HepG2 (cell line): ENCODE results near the gene IGF2. TPM values are rescaled to one million over a fixed set of nuclear protein-coding genes. Genes with fewer than 3 reads are reported as not detected.

ENCODE experiments used
- ARID4A ChIP-seq: sonication (generic); formaldehyde crosslinking; IDR thresholded peaks from 2 replicates; pipeline ENCODE4 v1.5.0; 2020; ENCODE audit warnings: mild to moderate bottlenecking, missing genetic modification reagents, borderline replicate concordance
- MIER2 ChIP-seq: IDR thresholded peaks from 2 replicates; pipeline ENCODE4 v1.6.1; 2016; ENCODE audit warnings: missing biosample characterization, missing genetic modification reagents
- PAXIP1 ChIP-seq: sonication (generic); formaldehyde crosslinking; conservative IDR thresholded peaks from 2 replicates; pipeline ENCODE4 v1.4.0; 2020; ENCODE audit warnings: mild to moderate bottlenecking, missing genetic modification reagents, moderate library complexity
- PCBP2 ChIP-seq: fragments of 200-400 bp; formaldehyde crosslinking; optimal IDR thresholded peaks from 2 replicates; pipeline ENCODE3; 2018; ENCODE audit warnings: low read length, low read depth; ENCODE audit not compliant: poor library complexity, severe bottlenecking
- REST ChIP-seq, 2 experiments: IDR thresholded peaks; 2 replicates each; pipeline ENCODE4 v1.6.1; 2011 to 2012; ENCODE audit warnings: low read length in 2 of 2, borderline replicate concordance in 1 of 2, low read depth in 1 of 2, mild to moderate bottlenecking in 1 of 2, moderate library complexity in 1 of 2
- SIN3A ChIP-seq: IDR thresholded peaks from 2 replicates; pipeline ENCODE4 v1.6.1; 2011; ENCODE audit warnings: low read depth, mild to moderate bottlenecking, control low read depth, low read length, borderline replicate concordance
- SNAPC5 ChIP-seq: sonication (generic); formaldehyde crosslinking; IDR thresholded peaks from 2 replicates; pipeline ENCODE4 v1.8.1; 2023; ENCODE audit warnings: mild to moderate bottlenecking, missing genetic modification reagents, borderline replicate concordance
- TBX2 ChIP-seq: sonication (generic); formaldehyde crosslinking; IDR thresholded peaks from 2 replicates; pipeline ENCODE4 v1.5.0; 2020; ENCODE audit warnings: missing genetic modification reagents, mild to moderate bottlenecking, borderline replicate concordance
- ZNF253 ChIP-seq: sonication (generic); formaldehyde crosslinking; IDR thresholded peaks from 2 replicates; pipeline ENCODE4 v1.8.0; 2022; ENCODE audit warnings: mild to moderate bottlenecking, missing genetic modification reagents, borderline replicate concordance
- ZNF292 ChIP-seq: sonication (generic); formaldehyde crosslinking; IDR thresholded peaks from 2 replicates; pipeline ENCODE4 v1.8.1; 2022; ENCODE audit warnings: mild to moderate bottlenecking, low read depth, missing genetic modification reagents, borderline replicate concordance
- ZNF574 ChIP-seq: sonication (generic); formaldehyde crosslinking; IDR thresholded peaks from 2 replicates; pipeline ENCODE4 v1.4.0; 2020; ENCODE audit warnings: missing genetic modification reagents
- ZNF605 ChIP-seq: sonication (generic); formaldehyde crosslinking; IDR thresholded peaks from 2 replicates; pipeline ENCODE4 v1.8.0; 2022; ENCODE audit warnings: mild to moderate bottlenecking, missing genetic modification reagents
- ZNF841 ChIP-seq: sonication (generic); formaldehyde crosslinking; IDR thresholded peaks from 2 replicates; pipeline ENCODE4 v1.8.1; 2023; ENCODE audit warnings: missing genetic modification reagents, borderline replicate concordance
- polyA plus RNA-seq, 8 experiments: library from polyadenylated mRNA; depleted of rRNA in 3 of 8; stranded (reverse) in 7 of 8; unstranded in 1 of 8; fragments of >200 nt; fragmentation: Illumina TruSeq in 4 of 8; extraction: Trizol in 4 of 8; gene quantifications; 2 replicates each; pipeline versions ENCODE4 v1.2.1 to v1.2.3, GENCODE V29; 2011 to 2016; ENCODE audit warnings: low read depth in 4 of 8, missing spikeins in 1 of 8, mixed read lengths in 1 of 8; ENCODE audit not compliant: insufficient read depth in 1 of 8
- total RNA-seq, 5 experiments: library from RNA; depleted of rRNA; stranded (reverse); fragments of >200 nt; fragmentation: Illumina TruSeq; extraction: Trizol; gene quantifications; 2 replicates each; pipeline ENCODE4 v1.2.3, GENCODE V29; 2016; ENCODE audit warnings: low read depth in 1 of 5

Gene IGF2
- total and polyA plus RNA-seq, 2 of the 13 experiments (the other 11 are each of a cell fraction or from before 2014, with no cell fraction given): 79.1 to 254 TPM

GRCh38 chr11:2139123-2139521 is at the start of gene IGF2 (continued):
- peak; percentile 67; the same call in 1 of the 2 replicates for TF ChIP-seq ZNF574
- no peak for TF ChIP-seq ZNF605 (CRISPR knock-in tag)
- TF ChIP-seq ARID4A: peak; percentile 46; the same call in 1 of the 2 replicates
- TF ChIP-seq SIN3A: peak; percentile 39; the same call in 1 of the 2 replicates
- 0 out of 2 replicates have a peak, but pooled peaks have one; percentile 30 for TF ChIP-seq ZNF253
- TF ChIP-seq SNAPC5 (CRISPR knock-in tag): no peak
- TF ChIP-seq ZNF841 (CRISPR knock-in tag): 0 out of 2 replicates have a peak, but pooled peaks have one; percentile 51
- 0 out of 4 replicates have a peak, but pooled peaks of 1 of the 2 experiments have one; percentile 27 for TF ChIP-seq REST (IDR thresholded peaks at IDR 0.05; ENCODE audit: borderline replicate concordance in 1 of 2, low read depth in 1 of 2, low read length in 2 of 2)
- no peak for TF ChIP-seq ZNF292
- TF ChIP-seq PCBP2: no peak
- no peak for TF ChIP-seq PAXIP1
- no peak for TF ChIP-seq MIER2 (CRISPR knock-in tag)
- TF ChIP-seq TBX2 (CRISPR knock-in tag): peak; percentile 27; the same call in 1 of the 2 replicates
